ENCODE data around the gene ZNF92.
"Not testable (repeated sequence)": the region's sequence is repeated elsewhere in the genome, so short reads cannot be mapped to it uniquely, and the experiment has no call there.

ZNF92 gene

GRCh38 chr7:65429642-65430343, 56.1 kb downstream of the ZNF92 start:
- DNase-seq = no peak

DNA sequence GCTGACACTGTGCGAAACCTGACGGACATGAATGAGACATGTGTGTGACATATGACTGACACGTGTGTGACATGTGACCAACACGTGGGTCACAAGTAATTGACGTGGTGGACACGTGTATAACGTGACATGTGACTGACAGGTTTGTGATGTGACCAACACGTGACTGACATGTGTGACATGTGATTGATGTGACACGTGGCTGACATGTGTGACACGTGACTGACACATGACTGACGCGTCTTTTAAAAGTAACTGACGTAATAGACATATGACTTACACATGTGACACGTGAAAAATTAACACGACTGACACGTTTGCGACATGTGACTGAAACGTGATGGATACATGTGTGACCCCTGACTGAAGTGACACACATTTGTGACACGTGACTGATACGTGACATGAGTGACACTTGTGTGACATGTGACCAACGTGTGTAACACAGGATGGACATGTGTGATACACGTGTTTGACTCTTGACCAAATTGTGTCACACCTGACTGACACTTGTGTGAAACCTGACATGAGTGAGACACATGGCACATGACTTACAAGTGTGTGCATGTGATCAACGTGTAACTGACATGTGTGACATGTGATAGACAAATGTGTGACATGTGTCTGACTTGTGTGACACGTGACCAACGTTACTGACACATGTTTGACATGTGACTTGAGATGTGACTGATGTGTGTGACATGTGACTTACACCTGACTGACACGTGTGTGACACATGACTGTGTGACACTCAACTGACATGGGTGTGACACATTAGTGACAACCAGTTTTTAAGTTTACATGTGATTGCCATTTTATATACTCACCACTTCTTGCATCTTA, 56.9 kb downstream of the ZNF92 start:
- DNase-seq = no peak

GRCh38 chr7:65434307-65434706, 60.7 kb downstream of the ZNF92 start:
- DNase-seq = no peak

DNA sequence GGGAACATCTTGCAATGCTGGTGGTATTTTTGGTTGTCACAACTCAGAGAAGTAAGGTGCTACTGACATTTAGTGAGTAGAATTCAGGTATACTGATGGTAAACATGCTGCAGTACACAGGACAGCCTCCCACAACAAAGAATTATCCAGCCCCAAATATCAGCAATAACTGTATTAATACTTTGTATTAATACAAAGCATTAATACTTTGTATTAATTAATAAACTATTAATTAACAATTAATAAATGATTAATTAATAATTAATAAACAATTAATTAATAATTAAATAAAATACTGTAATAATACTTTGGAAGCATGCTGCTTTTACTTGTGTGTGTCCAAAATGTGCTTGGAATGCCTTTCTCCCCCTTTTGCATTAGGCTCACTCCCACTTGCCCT, 62.5 kb downstream of the ZNF92 start:
- DNase-seq = no peak

DNA sequence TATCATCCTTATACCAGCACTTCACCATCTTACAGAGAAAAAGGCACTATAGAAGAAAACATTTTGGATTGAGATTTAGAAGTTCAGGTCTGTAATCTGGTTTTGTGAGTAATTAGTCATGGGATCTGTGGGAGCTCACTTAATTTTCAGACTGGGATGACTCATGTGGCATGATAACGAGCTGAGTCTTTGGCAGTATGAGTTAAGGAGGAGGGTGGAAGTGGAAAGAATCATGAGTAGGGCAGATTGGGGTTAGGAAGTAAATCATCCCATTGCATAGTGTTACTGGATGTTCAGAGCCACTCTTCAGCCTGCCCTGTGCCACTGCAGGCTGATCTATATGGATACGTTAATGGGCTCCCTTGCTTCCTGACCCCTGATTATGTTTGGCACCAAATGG, 64.9 kb downstream of the ZNF92 start:
- DNase-seq = no peak

DNA sequence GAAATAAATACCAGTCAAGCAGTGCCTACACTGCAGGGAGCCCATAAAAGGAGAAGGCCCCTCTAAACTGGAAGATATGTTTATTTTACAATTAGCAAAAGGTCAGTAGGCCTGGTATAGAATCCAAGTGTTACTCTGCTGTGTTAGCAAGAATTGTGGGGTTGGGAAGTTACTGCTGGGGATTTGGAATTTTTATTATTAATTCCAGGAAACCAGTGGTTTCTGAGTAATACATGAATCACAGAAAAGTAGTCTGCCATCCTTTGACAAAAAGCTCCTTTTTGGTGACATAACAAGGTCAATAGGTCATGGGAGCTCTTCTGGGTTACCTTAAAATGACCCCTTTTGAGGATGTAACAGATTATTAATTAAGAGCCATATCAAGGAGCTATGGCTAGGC, 67.4 kb downstream of the ZNF92 start:
- DNase-seq = no peak

GRCh38 chr7:65444205-65444842, 70.7 kb downstream of the ZNF92 start:
- DNase-seq = no peak

GRCh38 chr7:65444899-65445823, 71.5 kb downstream of the ZNF92 start:
- no peak for DNase-seq

GRCh38 chr7:65447041-65447440, 73.4 kb downstream of the ZNF92 start:
- DNase-seq = not testable (repeated sequence)

DNA sequence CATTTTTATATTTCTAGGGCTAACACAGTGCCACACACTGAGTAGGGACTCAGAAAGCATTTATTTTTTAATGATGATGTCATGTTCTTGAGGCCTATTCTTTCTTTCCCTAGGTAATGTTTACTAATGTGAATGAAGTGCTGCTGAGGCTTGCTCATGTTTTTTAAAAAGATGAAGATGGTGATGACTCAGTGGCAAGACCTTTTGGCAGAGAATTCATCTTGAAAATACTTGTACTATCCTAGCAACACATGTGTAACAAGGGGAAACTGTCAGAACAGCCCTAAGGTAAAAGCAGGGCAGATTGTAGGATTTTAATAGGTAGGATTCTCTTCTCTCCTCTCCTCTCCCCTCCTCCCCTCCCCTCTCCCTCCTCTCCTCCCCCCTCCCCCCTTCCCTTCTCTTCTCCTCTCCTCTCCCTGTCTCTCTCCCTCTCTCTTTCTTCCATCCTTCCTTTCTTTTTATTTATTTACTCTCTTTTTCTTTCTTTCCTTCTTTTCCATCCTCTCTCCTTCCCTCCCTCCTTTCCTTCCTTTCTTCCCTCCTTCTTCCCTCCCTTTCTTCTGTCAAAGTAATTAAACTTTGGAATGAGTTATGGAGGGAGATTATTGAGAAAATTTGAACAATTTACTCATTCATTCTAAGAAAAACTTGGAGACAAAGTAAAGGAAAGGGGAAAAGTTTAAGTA, 75.3 kb downstream of the ZNF92 start:
- no peak for DNase-seq

GRCh38 chr7:65449505-65449852, 75.8 kb downstream of the ZNF92 start:
- no peak for DNase-seq
